Activated effector memory CD4-positive, alpha-beta T cell treated with Interleukin-2 at 50 U/mL for 16 hours (primary cell): ENCODE measurements around the gene S1PR1.
A peak's percentile ranks its signal among the peaks of the same experiment; 100 is the strongest.
"Not testable (repeated sequence)": the region's sequence is repeated elsewhere in the genome, so short reads cannot be mapped to it uniquely, and the experiment has no call there.

Experiments used
- DNase-seq: peaks from one replicate; pipeline ENCODE4 v3.0.0-alpha.2; 2020

The S1PR1 gene

GRCh38 chr1:101236516-101237228 is at the start of gene S1PR1:
Gene S1PR1, plus strand, starts transcription at chr1:101237019. Its CDS starts 1,966 bp downstream, at chr1:101238985.
- DNase-seq, result peak; percentile 73

DNA sequence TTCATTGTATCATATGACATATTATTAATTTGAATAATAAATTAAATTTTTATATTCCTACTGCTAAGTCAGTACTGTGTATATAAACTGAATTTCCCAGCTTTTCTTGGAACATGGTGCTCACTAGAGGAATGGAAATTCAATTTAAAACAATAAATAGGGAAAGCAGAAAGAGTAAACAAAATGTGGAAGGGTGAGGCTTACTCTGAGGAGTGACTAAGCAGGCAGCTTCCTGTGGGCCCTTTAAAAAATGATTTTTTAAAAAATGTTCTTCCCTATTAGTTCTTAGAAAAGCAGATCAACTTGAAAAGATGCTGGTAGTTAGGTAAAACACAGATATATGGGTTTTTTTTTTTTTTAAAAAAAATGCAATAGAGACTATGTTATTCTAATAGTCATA is 49.5 kb upstream of the S1PR1 start:
- DNase-seq, result no peak

- DNase-seq, result no peak
Measured at GRCh38 chr1:101188331-101188730, 48.5 kb upstream of the S1PR1 start.

DNA sequence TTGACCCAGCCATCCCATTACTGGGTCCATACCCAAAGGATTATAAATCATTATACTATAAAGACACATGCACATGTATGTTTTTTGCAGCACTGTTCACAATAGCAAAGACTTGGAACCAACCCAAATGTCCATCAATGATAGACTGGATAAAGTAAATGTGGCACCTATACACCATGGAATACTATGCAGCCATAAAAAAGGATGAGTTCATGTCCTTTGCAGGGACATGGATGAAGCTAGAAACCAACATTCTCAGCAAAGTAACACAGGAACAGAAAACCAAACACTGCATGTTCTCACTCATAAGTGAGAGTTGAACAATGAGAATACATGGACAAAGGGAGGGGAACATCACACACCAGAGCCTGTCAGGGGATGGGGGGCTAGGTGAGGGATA is 47.9 kb upstream of the S1PR1 start:
- not testable (repeated sequence) for DNase-seq

DNA sequence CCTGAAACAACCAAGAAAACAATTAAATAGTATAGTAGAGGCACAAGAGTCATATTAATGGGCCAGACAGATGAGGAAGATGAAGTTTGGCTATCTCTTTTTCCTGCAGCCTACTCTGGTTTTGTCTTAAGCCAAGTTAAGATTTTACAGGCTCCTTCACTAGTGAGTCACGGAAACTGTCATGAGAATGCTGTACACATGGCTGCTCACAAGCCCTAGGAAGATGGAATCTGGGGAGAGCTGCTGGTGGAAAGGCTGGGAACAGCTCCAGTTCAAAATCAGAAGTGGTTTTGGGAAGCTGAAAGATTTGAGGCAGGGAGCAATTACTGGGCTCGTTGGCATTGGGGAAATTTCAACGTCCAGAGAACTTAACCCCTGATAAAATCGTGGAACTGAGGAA is 46.4 kb upstream of the S1PR1 start:
- DNase-seq, result no peak

DNA sequence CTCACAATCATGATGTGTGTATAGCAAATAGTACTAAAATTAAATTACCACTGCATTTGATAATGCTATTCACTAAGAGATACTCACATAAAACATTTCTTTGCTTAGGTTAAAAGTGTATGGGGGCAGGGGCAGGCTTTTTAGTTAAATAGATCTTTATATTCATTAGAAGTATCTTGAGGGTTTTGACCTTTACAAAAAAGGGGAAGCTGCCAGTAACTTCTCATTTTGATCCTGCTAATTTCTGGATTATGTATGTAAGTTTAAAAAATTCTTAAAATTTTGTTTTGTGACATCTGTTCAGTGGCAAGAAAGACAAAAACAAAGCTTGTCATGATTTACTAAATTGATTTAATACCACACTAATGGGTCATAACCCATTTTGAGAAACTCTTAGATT is 45.8 kb upstream of the S1PR1 start:
- DNase-seq, result no peak

- DNase-seq, result no peak
Measured at GRCh38 chr1:101193733-101194169, 43.1 kb upstream of the S1PR1 start.

DNA sequence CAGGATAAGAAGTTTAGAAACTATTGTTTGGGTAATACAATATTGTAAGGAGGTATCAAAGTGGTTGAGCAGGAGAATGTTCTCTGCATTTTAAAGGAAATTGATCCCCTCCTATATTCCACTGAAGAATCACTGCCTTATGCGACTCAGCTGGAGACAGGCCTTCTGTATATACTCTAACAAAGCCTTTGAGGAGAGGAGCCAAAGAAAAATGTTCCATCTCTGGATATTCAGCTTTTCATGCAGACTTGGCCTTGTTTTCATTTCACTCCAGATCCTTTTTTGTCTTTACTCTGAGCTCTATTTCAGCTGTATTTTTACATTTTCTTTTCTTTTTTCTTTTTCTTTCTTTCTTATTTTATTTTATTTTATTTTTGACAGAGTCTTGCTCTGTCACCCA is 42.1 kb upstream of the S1PR1 start:
- DNase-seq, result no peak

DNA sequence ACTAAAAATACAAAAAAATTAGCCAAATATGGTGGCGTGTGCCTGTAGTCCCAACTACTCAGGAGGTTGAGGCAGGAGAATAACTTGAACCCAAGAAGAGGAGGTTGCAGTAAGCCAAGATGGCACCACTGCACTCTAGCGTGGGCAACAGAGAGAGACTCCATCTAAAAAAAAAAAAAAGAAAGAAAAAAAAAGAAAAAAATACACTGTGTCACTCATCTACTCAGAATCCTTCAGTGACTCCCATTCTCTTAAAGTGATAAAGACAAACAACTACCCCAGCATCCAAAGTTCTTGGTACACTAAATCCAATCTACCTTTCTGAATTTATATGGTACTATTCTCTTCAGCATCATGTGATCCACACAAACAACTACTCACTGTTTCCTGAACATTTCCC is 40.2 kb upstream of the S1PR1 start:
- no peak for DNase-seq

GRCh38 chr1:101198842-101199636 is 37.8 kb upstream of the S1PR1 start:
- no peak for DNase-seq

DNA sequence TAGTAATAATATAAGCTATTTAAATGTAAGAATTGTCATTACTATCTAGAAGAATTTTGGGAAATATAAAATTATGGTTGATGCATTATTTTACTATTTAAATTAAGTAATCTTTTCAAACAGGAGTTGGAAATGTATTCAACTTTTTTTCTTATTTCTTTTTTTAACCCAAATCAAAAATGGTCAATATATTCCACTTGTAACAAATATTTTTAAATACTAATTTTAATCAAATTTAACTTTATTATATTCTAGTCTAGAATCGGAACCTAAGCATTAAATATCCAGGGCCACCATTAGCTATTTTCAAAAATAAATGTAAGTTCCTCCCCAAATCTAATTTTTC is 37.2 kb upstream of the S1PR1 start:
- DNase-seq, result no peak

GRCh38 chr1:101200513-101200912 is 36.3 kb upstream of the S1PR1 start:
- no peak for DNase-seq

DNA sequence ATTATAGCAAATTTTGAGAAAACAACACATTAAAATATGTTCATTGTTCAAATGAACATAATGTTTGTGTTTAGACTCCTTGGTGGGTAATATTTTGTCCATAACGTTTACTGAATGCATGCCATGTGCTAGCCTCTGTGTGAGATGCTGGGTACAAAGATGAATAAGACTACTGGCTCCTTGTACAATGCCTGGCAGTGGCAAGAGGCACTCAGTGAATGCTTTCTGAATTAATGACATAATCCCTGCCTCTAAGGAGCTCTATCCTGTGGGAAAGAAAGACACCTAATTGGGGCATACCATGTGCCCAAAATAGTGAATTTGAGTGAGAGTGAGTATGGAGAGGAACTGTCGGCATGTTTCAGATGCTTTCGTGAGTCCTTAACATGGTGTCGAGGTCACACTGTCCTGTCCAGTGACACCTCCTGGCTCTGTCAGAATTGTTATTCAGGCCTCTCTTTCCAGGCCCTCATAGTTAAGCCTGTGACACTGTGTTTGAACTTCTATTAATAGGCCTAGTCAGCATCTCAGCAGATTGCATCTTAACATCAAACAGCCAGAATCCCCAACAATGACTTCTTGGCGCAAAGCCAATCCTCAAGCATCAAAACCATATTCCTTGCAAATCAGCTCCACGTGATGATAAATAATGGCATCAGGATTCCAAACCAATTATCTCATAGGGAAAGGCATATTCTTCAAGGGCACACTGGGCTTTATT is 32.8 kb upstream of the S1PR1 start:
- no peak for DNase-seq

DNA sequence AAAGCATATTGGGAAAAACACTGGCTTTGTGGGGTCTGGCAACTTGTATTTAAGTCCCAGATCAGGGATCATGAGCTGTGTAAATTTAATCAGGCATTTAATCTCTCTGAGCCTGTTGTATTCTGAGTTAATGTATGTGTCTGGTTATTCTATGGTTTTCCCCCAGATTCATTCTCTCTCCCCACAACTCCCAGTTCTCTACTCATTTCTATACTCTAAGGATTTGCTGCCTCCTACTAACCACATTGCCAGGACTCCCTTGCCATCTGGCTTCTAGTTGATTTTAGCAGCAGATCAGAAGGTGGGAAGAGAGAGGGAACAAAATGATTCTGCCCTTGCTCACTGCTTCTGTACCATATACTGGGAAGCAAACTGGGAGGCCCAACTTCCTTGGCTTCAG is 31.4 kb upstream of the S1PR1 start:
- DNase-seq, result no peak

- DNase-seq, result not testable (repeated sequence)
Measured at GRCh38 chr1:101206139-101206538, 30.7 kb upstream of the S1PR1 start.

GRCh38 chr1:101207271-101207670 is 29.5 kb upstream of the S1PR1 start:
- DNase-seq, result not testable (repeated sequence)

- no peak for DNase-seq
Measured at GRCh38 chr1:101207891-101208290, 28.9 kb upstream of the S1PR1 start.

GRCh38 chr1:101215363-101216011 is 21.3 kb upstream of the S1PR1 start:
- no peak for DNase-seq

DNA sequence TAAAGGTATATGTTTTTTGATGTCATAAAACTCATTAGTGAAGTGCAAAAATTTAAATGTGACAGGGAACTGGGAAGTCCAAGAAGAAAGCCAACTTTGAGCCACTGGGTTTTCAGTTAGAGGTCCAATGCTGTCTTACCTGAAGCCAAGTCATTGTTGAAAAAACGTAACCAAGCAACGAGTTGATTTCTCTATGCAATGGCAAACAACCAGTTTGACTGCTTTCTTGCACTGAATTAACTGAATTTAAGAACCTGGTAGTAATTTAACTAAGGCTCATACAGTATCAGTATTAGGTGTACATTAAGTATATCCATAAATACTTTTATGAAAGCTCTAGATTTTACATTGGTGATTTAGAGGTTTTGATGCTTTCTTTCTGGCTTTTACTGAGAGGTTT is 20.2 kb upstream of the S1PR1 start:
- no peak for DNase-seq

DNA sequence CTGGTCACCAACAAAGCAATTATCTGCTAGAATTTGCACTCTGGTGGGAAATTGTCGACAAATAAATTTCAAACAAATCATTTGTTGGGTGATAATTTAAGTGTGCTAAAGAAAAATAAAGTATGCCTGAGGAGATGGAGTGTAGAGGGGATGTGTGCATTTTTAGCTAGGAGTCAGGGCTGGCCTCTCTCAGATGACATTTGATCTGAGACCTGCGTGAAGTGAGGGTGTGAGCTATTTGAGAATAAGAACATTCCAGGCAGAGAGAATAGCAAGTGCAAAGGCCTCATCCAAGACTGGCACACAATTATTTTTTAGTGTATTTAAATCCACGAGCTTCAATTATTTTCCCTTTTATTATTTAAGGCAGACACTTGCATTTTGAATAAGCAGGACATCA is 19.7 kb upstream of the S1PR1 start:
- DNase-seq, result no peak

DNA sequence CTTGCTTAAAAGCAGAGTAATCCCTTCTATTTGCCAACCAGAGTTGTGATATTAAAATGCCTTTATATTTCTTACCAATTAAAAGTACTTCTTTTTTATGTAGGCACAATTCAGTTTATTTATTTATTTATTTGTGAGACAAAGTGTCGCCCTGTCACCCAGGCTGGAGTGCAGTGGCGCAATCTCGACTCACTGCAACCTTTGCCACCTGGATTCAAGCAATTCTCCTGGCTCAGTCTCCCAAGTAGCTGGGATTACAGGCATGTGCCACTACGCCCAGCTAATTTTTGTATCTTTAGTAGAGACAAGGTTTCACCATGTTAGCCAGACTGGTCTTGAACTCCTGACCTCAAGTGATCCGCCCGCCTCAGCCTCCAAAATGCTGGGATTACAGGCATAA is 17.9 kb upstream of the S1PR1 start:
- not testable (repeated sequence) for DNase-seq

DNA sequence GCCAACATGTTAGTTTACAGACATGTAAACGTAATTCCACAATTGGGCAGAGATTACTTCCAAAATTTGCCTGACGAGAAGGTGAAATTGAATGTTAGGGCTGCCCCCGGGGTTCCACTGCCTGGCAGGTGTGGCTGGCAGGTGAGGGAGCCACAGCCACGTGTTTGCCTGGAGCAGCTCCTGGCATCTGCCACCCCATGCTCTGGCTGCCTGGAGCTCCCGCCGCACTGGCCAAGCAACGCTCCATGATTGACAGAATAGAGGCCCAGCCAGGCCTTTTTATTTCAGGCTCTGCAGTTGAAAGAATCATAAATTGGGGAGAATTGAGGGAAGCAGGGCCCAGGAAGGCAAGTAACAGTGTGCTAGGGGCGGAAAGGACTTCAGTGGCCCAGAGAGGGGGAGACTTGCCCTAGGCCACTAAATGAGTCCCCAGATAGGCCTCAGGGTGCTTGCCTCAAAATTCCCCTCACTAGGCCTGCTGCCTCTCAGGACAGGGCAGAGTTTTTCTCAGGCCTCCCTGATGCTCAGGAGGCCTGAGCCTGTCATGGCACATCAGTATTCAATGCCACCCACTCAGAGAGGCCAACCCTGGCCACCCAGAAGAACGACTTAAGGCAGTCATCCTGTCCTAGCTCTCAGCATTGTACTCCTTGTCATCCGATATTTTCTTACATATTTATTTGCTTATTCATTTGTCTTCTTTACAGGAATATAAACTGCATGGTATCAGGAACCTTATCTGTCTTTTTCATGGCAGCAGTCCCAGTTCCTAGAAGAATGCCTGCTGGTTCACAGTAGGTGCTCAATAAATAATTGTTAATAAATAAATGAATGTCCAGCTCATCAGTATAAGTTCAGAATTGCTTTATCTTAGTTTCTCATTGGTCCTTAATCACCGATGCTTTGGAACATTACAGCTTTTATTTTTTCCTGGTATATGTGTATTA is 16.6 kb upstream of the S1PR1 start:
- no peak for DNase-seq
